Smooth muscle cell (in vitro differentiated cells): ENCODE results near the gene RFX8. TPM values are rescaled to one million over a fixed set of nuclear protein-coding genes. Genes with fewer than 3 reads are reported as not detected.
"Not testable (repeated sequence)": the region's sequence is repeated elsewhere in the genome, so short reads cannot be mapped to it uniquely, and the experiment has no call there.

Source experiments
- DNase-seq: peaks from one replicate; lab custom pipeline; 2025; ENCODE audit not compliant: unreplicated experiment; lab: John Stamatoyannopoulos, UW
- H2AFZ ChIP-seq: fragments of 200-600 bp; sonication (generic); 2 replicates; pipeline ENCODE4 v1.6.0; 2016; ENCODE audit warnings: antibody characterized with exemption, low read depth, mild to moderate bottlenecking
- H3F3A ChIP-seq: fragments of 200-600 bp; sonication (generic); 2 replicates; pipeline ENCODE4 v1.6.0; 2017; ENCODE audit warnings: antibody characterized with exemption, low read depth
- H3K27ac ChIP-seq: fragments of 200-600 bp; sonication (generic); 2 replicates; pipeline ENCODE4 v1.5.1; 2016; ENCODE audit warnings: low read depth, mild to moderate bottlenecking
- H3K27me3 ChIP-seq: fragments of 200-600 bp; sonication (generic); 2 replicates; pipeline ENCODE4 v1.6.1; 2016; ENCODE audit warnings: low read depth, mild to moderate bottlenecking
- H3K36me3 ChIP-seq: fragments of 200-600 bp; sonication (generic); 2 replicates; pipeline ENCODE4 v1.5.1; 2016; ENCODE audit warnings: low read depth
- H3K4me1 ChIP-seq: fragments of 200-600 bp; sonication (generic); 2 replicates; pipeline ENCODE4 v1.5.1; 2016; ENCODE audit warnings: low read depth
- H3K4me2 ChIP-seq: fragments of 200-600 bp; sonication (generic); 2 replicates; pipeline ENCODE4 v1.6.0; 2016; ENCODE audit warnings: mild to moderate bottlenecking
- H3K4me3 ChIP-seq: fragments of 200-600 bp; sonication (generic); 2 replicates; pipeline ENCODE4 v1.5.1; 2016; ENCODE audit warnings: mild to moderate bottlenecking
- H3K79me2 ChIP-seq: fragments of 200-600 bp; sonication (generic); 2 replicates; pipeline ENCODE4 v1.6.0; 2016; ENCODE audit warnings: low read depth, mild to moderate bottlenecking
- H3K9ac ChIP-seq: fragments of 200-600 bp; sonication (generic); 2 replicates; pipeline ENCODE4 v1.6.0; 2016; ENCODE audit warnings: low read depth
- H3K9me3 ChIP-seq: fragments of 200-600 bp; sonication (generic); replicated peaks from 2 replicates; pipeline ENCODE4 v1.5.1; 2016; ENCODE audit warnings: low read depth
- H4K20me1 ChIP-seq: fragments of 200-600 bp; sonication (generic); 2 replicates; pipeline ENCODE4 v1.6.0; 2016; ENCODE audit warnings: low read depth
- CTCF ChIP-seq: fragments of 200-600 bp; sonication (generic); IDR thresholded peaks from 2 replicates; pipeline ENCODE4 v1.5.1; 2017; ENCODE audit warnings: borderline replicate concordance, mild to moderate bottlenecking, antibody characterized with exemption; ENCODE audit not compliant: insufficient read depth, poor library complexity, severe bottlenecking
- WGBS: methylation state at CpG from one replicate; pipeline ENCODE4 v1.1.7; 2016; ENCODE audit warnings: low lambda C conversion rate; 5-methylcytosine and 5-hydroxymethylcytosine counted together
- polyA plus RNA-seq: library from polyadenylated mRNA; unstranded; fragments of >200 nt; fragmentation: Nextera tagmentation; extraction: Ambion mirVana; gene quantifications from 2 replicates; pipeline ENCODE4 v1.2.1, GENCODE V29; 2016
- total RNA-seq: library from RNA; depleted of rRNA; stranded (reverse); fragments of >200 nt; gene quantifications from 2 replicates; pipeline ENCODE4 v1.2.3, GENCODE V29; 2014

RFX8 gene
- total and polyA plus RNA-seq, 2 experiments from 2014 or later: 2.3 to 3.0 TPM

GRCh38 chr2:101509499-101510284 lies 34.8 kb upstream of the RFX8 start:
- Histone ChIP-seq H4K20me1 (no peaks in the 10 kb centered on the region), H3F3A (no peaks in the 10 kb centered on the region), H3K27me3 (no peaks in the 10 kb centered on the region), H3K4me3 (no peak overlapping the region), H3K9ac (no peak overlapping the region), H2AFZ (peak overlapping the region; percentile 50), H3K27ac (no peak overlapping the region), H3K79me2 (no peaks in the 10 kb centered on the region), H3K9me3 (no peaks in the 10 kb centered on the region), H3K36me3 (no peaks in the 10 kb centered on the region), H3K4me1 (no peaks in the 10 kb centered on the region), H3K4me2 (no peak overlapping the region)
- WGBS: 76% methylated on average over 8 of the region's 8 CpGs
- TF ChIP-seq CTCF: no peak
- DNase-seq: no peak

DNA sequence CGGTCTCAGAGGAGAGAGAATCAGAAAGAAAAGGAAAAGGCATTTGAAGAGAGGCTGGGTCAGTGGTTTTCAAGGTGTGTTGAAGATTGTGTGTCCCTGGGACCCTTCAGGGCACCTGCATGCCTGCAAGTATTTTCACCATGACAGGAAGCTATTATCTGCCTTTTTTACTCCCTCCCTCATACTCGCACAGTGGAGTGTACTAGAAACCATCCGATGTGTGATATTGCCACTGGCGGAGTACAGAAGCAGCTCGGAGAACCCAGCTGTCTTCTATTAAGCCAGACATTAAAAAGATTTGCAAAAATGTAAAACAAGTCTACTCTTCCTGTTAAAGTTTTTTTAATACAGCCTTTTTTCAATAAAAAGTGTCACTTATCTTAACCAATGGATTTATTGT lies 33.7 kb upstream of the RFX8 start:
- Histone ChIP-seq H3K9ac (no peak overlapping the region), H3K4me3 (no peak overlapping the region), H3K4me1 (no peaks in the 10 kb centered on the region), H3K9me3 (no peaks in the 10 kb centered on the region), H3K4me2 (no peak overlapping the region), H3K36me3 (no peaks in the 10 kb centered on the region), H3K79me2 (no peaks in the 10 kb centered on the region), H4K20me1 (no peaks in the 10 kb centered on the region), H3K27ac (no peak overlapping the region), H2AFZ (no peak overlapping the region), H3F3A (no peaks in the 10 kb centered on the region), H3K27me3 (no peaks in the 10 kb centered on the region)
- DNase-seq: no peak
- WGBS: 86% methylated on average over 5 of the region's 5 CpGs
- no peak for TF ChIP-seq CTCF

GRCh38 chr2:101505276-101505675 lies 30.4 kb upstream of the RFX8 start:
- not testable (repeated sequence) for H3K4me1 ChIP-seq, H3K4me3 ChIP-seq, H3K9ac ChIP-seq, H3K27ac ChIP-seq, H4K20me1 ChIP-seq, H3K36me3 ChIP-seq, H3K4me2 ChIP-seq, H2AFZ ChIP-seq, H3K9me3 ChIP-seq, H3K79me2 ChIP-seq, DNase-seq, H3K27me3 ChIP-seq, H3F3A ChIP-seq
- WGBS: 88% methylated on average over 3 of the region's 4 CpGs

GRCh38 chr2:101504744-101505143 lies 29.8 kb upstream of the RFX8 start:
- not testable (repeated sequence) for H3K4me3 ChIP-seq, H3F3A ChIP-seq, H3K27me3 ChIP-seq, DNase-seq, H4K20me1 ChIP-seq, H3K4me1 ChIP-seq, H3K27ac ChIP-seq, H3K9ac ChIP-seq, H3K4me2 ChIP-seq, H3K36me3 ChIP-seq, H3K9me3 ChIP-seq, H2AFZ ChIP-seq, H3K79me2 ChIP-seq
- WGBS: 85% methylated on average over 8 of the region's 8 CpGs

- Histone ChIP-seq H3K79me2 (no peaks in the 10 kb centered on the region), H4K20me1 (no peaks in the 10 kb centered on the region), H3K27me3 (no peaks in the 10 kb centered on the region), H3K9ac (no peak overlapping the region), H3F3A (peaks cover 7% of the 10 kb centered on the region), H3K4me1 (peaks cover 4% of the 10 kb centered on the region), H3K9me3 (no peaks in the 10 kb centered on the region), H3K4me2 (no peak overlapping the region), H3K27ac (peak overlapping the region; percentile 81), H3K36me3 (no peaks in the 10 kb centered on the region), H2AFZ (no peak overlapping the region), H3K4me3 (no peak overlapping the region)
- no peak for DNase-seq
- TF ChIP-seq CTCF: no peak
- WGBS: 87% methylated on average over 5 of the region's 5 CpGs
Observed at GRCh38 chr2:101502095-101502494, 27.2 kb upstream of the RFX8 start.
